IPS-NIHi11 (cell line): ENCODE results near the gene ZFHX2.

ENCODE experiments used
- DNase-seq: peaks from one replicate; pipeline ENCODE4 v3.0.0; 2012; ENCODE audit warnings: mixed read lengths, low spot score

Gene ZFHX2

DNA sequence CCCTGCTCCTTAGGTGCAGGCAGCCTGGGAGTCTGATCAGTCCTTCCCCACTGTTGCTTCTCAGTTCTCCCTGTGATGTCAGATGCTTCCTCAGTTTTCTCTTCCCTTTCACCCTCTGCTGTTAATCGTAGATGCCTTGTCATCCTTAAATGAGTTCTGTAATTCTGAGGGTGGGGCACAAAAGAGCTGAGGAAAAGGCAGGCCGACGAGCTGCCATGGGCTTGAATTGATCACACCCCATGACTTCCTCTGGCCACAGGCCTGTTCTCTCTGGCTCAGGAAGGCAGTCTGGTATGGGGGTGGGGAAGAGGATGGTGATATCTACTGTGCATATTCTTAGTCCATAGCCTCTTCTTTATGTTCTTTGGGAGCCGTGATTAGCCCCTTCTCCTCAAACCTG, 21.3 kb upstream of the ZFHX2 start:
- DNase-seq = no peak

DNA sequence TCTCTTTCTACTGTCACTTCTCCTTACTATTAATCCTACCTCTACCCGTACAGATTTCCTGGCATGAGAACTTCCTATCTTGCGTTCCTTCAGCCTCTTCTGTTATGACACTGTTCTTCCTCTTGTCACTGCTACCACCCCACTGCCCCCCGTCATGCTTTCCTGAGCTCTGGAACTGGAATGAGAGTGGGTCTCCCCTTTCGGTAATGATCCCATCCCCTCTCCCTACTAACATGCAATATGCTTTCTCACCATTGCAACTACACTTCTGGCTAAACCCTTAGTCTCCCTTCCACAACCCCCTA, 20.9 kb upstream of the ZFHX2 start:
- DNase-seq = no peak

DNA sequence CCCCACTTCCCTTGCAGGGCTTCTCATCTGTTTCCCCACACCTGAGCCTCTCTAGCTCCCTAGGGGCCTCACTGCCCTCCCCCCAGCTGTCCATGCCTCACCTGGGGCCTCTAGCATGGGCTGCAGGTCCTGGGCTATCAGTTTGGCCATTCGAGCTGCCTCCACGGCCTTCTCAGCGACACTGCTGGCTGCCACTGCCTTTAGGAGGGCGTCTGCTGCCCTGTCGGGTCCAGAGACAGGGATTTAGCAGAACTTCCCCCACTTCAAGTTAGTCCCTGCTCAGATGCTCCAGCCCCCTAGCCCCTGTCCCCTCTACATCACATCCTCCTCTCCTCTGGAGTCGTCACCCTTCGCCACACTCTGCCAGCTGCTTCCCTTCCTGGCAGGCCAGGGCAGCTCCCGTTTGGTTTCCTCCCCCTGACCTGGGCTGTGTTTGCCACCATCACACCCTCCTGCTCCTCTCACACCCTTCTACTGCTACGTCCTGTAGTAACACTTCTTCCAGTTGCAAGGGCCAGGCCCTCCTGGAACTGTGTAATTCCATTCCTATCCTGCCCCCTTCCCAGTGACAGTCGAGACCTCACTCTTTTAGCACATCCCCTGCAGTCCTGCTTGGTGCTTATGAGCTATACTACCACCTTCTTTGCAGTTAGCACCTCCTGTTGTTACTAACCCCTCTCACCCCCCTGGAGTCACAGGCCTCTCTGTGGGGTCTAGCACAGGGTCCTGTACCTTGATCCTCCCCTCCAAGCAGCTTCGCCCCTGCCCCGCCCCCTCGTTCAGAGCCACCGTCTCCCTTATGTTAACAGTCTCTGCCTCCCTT, 20.3 kb upstream of the ZFHX2 start:
- DNase-seq = no peak

DNA sequence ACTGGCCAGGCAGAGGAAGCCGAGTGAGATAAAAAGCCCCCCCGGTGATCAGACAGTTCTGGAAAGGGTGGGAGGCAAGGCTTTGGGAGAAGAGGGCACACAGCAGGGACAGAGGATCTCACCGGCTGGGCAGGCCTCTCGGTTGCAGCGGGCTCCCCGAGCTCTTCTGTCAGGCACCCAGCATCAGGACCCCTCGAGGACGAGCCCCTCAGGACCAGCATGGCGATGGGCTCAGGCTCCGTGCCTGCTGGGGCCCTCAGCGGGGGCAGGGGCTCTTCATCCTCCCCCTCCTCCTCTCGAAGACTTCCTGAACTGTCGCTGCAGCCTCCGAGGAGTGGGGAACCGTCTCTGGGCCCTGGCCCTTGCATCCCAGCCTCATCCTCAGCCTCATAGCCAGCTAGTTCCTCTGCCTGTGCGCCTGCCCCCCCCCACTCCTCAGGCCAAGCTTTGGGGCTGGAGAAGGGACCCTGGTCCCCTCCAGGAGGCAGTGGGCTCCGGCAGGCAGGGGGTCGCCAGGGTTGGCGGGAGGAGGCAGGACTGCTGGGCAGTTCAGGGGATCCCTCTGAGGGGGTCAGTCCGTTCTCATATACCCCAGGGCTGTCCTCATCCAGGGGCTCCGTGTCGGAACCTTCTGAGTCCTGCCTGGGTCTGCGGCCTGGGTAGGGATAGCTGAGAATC, 19.4 kb upstream of the ZFHX2 start:
- DNase-seq = no peak

DNA sequence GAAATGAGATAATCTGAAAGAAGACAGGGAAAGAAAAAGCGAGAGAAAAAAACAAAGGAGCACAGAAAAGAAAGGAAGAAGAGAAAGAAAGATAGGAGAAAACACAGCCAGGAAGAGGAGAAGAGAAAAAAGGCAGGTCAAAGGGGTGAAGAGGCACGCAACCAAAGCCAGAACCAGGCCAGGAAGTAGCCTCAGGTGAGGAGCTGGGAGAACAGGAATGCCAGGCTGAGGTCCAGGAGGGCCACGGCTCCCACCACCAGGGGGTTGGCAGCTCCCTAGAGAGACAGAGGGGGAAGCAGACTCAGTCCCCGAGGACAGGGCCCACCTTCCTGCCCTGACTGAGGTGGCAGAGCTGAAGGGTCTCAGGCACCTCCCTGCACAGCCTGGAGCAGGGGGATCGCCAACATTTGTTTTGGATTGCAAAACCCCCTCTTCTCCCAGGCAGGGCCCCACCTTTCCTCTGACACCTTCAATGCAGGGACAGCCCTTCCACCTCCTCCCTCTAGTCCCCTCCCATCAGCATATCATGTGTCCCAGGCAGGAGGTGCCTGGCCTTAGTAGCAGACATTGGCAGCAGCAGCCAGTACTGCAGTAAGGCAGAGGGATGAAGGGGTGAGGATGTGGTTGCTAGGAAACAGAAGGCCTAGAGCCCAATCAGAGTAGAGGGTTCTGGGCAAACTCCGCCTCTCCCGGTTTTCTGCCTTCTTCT, 18.0 kb upstream of the ZFHX2 start:
- peak; percentile 76 for DNase-seq

DNA sequence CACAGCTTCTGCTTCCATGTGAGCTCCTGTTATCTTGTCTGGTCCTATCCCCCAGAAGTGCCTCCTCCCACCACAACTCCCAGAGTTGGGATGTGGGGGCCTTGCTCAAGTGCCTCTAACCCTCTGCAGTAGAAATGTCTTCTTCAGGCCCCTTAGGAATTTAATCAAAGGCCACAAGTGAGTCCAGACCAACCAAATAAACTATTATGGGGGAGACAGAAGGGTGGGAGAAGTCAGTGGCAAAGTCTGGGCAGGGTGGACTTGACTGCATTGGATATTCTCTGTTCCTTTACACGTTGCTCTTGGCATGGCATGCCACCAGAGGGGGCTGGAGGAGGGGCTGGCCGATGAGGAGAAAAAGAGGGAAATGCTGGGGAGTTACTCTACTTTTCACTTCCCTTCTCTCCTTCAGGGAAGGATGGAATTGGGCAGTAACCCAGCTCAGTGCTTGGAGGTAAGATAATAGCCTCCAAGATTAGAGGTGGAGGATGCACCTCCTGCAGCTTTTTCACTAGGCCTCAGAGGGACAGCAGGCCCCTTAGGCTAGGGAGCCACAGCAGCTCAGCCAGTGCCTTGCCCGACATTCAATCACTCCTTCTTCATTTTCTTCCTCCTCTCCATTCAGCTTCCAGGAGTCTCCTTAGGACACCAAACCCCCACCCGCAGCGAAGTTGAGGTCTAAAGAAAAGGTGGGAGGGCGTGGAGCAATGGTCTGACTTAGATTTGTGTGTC, 17.2 kb upstream of the ZFHX2 start:
- DNase-seq = peak; percentile 43

DNA sequence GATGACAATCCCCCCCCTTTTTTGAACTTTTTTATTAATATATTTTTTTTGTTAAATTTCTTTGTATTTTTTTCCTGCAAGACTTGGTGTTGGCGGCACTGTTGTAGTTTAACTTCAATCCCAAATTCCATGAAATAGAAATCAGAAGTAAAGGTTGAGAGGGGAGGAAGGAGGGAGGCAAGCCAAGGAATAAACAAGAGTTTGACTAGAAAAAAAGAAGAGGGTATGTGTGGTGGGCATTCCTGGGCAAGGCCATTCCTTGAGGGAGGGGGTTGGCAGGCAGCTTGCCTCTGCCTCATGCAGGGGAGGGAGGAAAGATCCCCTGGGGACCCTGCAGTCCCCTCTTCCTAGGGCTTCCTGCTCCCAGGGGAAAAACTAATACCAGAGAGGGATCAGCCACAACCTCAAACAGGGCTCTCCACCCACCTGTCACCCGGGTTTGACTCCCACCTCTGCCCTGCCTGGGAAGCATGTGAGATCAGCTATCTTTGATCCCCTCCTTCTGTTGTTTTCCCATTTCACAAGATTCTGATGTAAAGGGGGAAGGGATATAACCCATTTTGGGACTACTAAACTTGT, 16.5 kb upstream of the ZFHX2 start:
- no peak for DNase-seq

DNA sequence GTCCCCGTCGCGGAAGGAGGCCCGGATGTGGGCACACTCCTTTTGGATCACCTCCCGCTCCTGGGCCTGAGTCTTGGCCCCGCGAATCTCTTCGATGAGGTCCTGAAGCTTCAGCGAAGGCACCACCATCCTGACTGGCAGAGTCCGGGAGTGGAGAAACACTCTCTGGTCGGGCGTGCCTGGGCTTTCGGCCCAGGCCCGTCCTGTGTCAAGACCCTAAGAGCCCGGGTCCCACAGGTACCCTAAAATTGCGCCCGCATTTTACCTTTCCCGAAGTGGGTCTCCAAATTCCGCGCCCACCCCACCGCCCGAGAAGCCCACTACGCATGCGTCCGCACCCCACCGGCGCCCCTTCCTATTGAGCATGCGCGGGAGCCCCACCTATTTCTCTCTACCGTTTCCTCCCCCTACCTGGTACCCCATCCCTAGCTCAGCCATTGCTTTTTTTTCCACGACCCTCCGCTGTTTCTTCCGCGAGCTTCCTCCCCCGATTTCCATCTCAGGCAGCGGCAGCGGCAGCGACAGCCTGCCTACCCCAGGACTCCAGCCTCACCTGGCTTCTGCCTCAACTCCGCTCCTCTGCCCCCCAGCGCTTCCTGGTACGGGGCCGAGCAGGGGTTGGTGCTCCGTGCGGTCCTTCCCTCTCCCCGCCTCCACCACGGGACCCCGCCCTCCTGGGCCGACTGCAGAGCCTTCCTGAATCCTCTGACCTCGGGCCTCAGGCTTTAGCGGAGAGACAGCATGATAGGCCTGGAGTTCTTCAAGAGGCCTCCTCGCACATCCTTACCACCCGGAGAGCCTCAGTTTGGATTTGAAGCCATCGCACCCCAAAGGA, 15.8 kb upstream of the ZFHX2 start, which contains the start of gene AP1G2:
TSS of gene AP1G2 (minus strand) at position 606 of the 835 bp plus-strand sequence. CDS start at position 129, 477 bp downstream.
- peak; percentile 87 for DNase-seq

DNA sequence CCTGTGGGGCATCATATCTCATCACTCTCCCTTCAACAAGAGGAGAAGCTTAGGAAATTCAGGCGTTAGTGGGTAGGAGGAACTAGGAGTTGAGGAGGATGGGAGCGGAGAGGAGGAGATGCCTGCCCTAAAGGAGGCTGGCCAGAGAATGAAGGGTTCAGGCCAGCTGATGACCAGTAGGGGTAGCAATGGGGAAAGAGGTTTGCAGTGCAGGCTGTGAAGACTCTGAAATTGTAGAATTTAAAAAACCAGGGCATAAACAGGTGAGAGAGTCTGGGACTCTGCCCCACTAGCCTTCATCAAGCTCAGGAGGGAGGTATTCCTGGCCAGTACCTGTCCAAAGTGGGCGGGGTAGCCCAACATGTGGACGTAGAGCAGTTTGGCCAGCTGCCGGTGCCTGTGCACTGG, 15.2 kb upstream of the ZFHX2 start:
- no peak for DNase-seq

DNA sequence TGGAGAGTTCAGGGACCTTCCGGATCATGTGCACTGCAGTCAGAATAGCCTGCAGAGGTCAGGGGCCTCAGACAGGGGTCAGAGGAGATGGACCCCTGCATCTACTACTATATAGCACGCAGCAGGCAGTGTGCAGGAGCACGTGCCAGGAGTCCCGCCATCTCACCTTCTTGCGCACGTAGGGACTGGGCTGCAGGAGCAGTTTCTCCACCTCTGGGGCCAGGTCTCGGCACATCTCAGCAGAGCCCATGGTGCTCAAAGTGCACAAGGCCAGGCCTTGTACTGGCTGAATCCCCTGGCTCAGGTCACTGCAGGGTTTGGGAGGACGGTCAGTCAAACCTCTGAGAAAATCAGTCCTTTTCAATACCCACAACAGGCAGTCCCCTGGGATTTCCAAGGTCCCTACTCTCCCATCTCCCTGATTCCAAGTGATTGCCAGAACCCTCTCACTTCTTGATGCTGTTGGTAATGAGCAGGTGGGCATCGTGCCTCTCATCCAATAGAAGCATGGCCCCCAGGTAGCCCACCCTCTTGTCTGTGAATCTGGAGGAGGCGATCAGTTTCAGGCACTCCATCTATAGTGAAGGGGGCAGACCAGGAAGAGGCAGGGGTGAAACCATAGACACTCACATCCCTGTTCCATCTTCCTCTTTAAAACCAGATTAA, 14.7 kb upstream of the ZFHX2 start:
- DNase-seq = no peak

DNA sequence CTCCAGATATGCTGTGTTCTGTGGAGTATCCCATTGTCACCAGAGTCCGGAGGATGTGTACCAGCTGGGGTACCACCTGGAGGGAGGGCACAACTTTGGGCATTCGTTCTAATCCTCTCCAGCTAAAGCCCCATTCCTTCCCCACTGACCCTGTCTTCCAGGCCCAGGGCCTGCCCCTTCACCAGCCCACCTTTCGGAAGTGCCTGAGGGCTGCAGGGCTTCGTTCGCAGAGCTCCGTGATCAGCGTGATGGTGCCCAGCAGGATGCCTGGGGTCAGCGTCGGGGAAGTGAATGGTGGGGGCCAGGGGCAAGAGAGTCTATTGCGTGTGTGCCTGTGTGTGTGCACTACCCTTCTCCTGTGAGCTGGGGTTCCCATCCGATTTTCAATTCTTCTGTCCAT, 14.1 kb upstream of the ZFHX2 start:
- DNase-seq = no peak

DNA sequence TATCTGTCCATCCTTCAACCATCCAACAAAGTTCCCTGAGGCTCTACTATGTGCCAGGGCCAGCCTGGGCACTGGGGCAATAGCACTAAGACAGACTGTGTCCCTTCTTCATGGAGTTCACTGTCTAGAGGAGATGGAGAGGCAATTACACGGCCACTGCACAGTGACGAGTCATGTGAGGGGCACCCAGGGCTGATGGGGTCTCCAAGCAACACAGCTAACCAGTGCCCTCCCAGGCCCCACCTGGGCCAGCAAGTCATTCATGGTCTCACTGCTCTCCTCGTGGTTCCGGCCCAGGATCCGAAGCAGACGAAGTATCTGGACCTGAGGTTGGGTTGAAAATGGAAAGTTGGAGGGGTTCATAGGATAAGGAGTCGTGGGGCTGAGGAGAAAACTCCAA, 13.3 kb upstream of the ZFHX2 start:
- no peak for DNase-seq

DNA sequence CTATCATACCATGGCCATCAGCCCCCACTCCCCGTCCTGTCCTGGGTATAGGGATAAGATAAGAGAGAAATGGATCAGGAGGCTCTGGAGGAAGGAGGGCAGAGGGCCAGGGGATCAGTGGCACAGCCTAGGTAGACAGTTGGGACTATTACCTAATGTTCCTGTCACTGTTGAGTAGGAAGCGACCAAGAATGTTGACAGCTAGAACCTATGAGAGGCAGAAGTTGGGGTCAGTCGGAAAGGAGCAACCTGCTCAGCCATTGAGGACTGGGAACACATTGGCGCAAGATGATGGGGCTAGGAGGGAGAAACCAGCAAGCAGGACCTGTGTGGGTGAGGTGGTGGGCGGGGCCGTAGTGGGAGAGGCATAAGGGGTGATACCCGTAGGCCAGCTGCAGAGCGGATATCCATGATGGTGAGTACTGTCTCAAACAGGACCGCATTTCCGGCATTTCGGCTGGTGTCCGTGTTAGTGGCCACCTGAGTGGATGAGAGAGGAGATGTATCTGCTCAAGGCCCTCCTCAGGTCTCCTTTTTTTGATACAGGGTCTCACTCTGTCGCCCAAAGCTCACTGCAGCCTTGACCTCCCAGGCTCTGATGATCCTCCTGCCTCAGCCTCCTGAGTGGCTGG, 12.7 kb upstream of the ZFHX2 start:
- no peak for DNase-seq

DNA sequence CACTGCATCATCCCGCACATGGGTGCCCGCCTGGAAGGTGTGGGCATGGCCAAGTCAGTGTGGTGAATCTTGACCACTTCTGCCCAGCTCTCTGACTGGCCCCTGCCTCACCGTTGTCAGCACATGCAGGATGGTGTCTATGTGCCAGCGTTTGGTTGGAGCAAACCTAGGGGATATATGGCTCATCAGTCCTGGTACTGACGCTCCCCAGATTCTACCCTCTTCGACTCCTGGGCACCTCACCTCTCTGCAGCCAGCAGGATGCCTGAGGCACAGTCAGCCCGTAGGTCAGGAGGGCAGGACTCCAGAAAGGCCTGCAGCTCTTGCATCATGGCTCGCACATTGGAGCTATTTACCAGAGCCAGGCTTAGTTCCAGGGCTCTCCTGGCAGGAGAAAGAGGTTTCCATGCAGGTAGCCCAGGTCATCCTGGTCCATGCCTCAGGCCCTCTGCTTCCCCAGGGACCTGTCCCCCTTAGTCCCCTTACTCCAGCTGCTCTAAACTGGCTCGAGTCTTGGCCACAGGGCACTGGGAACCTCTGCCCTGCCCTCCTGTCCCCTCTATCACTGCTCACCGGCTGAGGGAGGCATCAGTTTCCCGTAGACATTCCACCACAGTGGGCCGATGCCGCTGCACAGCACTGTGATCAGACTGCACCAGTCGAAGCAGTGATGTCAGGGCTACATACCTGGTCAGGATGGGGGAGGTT, 12.1 kb upstream of the ZFHX2 start:
- DNase-seq = no peak

DNA sequence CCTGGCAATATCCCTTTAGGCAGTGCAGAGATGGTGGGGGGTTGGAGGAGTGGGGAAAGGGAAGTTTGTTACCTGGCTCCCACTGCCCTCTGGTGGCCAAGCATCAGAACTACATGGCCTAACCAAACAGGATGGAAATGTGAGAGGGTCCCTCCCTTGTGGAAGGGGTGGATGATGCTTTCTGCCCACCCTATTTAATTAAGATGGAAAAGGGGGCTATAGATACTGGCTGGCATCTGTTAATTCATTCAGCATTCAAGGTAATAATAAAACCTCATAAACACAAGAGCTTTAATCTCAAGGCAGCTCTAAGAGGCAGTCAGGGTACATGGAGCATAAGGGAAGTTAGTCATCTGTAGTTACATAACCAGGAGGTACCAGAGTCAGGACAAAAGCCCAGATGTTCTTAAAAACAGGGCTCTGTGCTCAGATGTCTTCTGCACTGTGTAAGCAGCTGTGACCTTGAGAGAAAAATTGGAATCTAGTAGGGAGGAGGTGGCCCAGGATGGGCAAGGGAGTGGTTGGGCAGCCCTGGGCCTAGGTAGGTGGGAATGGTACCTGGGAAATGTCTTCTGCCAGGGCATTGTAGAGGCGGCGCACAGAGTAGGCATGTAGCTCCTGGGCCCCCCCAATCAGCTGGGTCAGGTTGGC, 11.4 kb upstream of the ZFHX2 start:
- peak; percentile 67 for DNase-seq

DNA sequence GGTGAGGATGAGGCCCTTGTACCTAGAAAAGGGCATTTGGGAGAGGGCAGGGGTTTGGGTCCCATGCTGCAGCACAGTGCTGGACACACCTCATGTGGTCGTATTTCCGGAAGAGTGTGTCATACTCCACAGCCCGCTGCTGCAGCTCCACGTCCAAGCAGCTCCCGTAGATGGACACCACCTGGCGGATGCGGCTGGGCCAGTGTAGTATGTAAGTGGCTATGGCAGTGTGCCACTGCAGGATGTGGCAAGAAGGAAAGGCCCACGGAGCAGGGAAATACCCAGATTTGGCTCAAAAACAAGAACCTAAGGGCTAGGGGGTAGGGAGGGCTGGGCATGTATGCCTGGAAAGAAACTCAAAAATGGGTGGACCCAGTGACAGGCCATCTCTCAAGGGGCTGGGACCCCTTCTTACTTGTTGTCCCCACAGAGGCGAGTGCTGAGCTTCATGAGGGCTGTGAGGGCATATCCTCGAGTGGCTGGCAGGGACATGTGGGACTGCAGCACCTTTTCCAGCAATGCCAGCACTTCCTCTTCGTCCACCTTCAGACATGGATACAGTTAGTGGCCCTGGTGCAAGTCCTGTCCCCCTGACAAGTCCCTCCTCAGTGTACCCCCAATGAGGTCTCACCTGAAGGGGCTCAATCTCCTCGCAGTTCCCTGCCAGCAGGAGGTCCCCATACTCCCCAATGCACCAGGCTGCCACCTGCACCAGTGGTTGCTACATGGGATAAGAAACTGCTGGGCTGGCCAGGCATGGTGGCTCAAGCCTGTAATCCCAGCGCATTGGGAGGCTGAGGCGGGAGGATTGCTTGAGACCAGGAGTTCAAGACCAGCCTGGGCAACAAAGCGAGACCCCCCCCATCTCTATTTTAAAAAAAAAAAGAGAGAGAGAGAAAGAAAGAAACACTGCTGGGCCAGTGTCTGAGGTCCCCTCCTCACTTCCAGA, 10.6 kb upstream of the ZFHX2 start:
- no peak for DNase-seq

DNA sequence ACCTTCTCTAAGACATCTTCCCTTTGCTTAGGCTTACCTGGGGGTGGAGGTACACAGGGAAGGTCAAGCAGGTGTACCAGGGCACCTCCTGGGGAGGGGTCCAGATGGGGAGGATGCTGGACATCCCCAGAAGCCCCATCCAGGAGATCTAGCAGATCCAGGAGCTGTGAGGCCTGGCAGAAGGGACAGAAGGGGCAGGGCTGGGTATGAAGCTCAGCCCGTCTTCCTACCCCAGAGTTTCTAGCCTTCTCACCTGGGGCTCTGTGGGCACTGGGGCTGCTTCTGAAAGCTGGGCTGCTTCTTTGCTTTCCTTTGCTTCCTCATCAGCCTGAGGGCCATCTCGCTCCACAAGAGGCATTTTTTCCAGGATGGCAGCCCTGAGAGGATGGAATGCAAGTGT, 9.7 kb upstream of the ZFHX2 start:
- DNase-seq = no peak
